Progenitor cell of endocrine pancreas (in vitro differentiated cells): ENCODE data around the gene USP10. TPM values are rescaled to one million over a fixed set of nuclear protein-coding genes. Genes with fewer than 3 reads are reported as not detected.
A peak's percentile ranks its signal among the peaks of the same experiment; 100 is the strongest.

Experiments
- DNase-seq: peaks from one replicate; pipeline ENCODE4 v3.0.0; 2021; ENCODE audit warnings: low spot score; ENCODE audit not compliant: unreplicated experiment
- H3K27ac Mint-ChIP-seq: 2 replicates; pipeline ENCODE4 v1.8.0; 2021; ENCODE audit warnings: mild to moderate bottlenecking, moderate library complexity, mixed read lengths
- H3K27me3 Mint-ChIP-seq: 2 replicates; pipeline ENCODE4 v1.8.0; 2021; ENCODE audit warnings: mixed read lengths
- H3K36me3 Mint-ChIP-seq: 2 replicates; pipeline ENCODE4 v1.8.0; 2022; ENCODE audit warnings: mixed read lengths; ENCODE audit not compliant: insufficient read depth
- H3K4me1 Mint-ChIP-seq: 2 replicates; pipeline ENCODE4 v1.8.0; 2021; ENCODE audit warnings: low read depth, mixed read lengths
- H3K4me3 Mint-ChIP-seq: 2 replicates; pipeline ENCODE4 v1.8.0; 2021; ENCODE audit warnings: low read depth, mild to moderate bottlenecking, moderate library complexity, mixed read lengths
- H3K9me3 Mint-ChIP-seq: 2 replicates; pipeline ENCODE4 v1.8.0; 2021; ENCODE audit warnings: low read depth, mixed read lengths
- CTCF ChIP-seq: fragments of 200-600 bp; sonication (generic); IDR thresholded peaks from one replicate; pipeline ENCODE4 v1.5.0; 2021; ENCODE audit warnings: antibody characterized with exemption, mild to moderate bottlenecking; ENCODE audit not compliant: unreplicated experiment
- total RNA-seq: library from RNA; stranded (reverse); gene quantifications from 2 replicates; pipeline ENCODE4 v1.2.1, GENCODE V29; 2021

USP10 gene
- total RNA-seq, 1 donor from 2014 or later: 139 TPM

- no peaks in the 10 kb centered on the region for H3K4me1 Mint-ChIP-seq
- TF ChIP-seq CTCF: no peak
- no peak for DNase-seq
- no peaks in the 10 kb centered on the region for H3K9me3 Mint-ChIP-seq
- peak overlapping the region; percentile 67 for H3K27ac Mint-ChIP-seq
- H3K36me3 Mint-ChIP-seq: no peaks in the 10 kb centered on the region
- H3K27me3 Mint-ChIP-seq: peaks cover 54% of the 10 kb centered on the region
- H3K4me3 Mint-ChIP-seq: no peak overlapping the region
These were observed 113.5 kb downstream of the USP10 start for GRCh38 chr16:84813141-84813934.

GRCh38 chr16:84815462-84815861 is 115.7 kb downstream of the USP10 start:
- Mint-ChIP-seq H3K27ac (no peak overlapping the region), H3K27me3 (peaks cover 73% of the 10 kb centered on the region), H3K36me3 (no peaks in the 10 kb centered on the region), H3K9me3 (no peaks in the 10 kb centered on the region), H3K4me1 (peaks cover 4% of the 10 kb centered on the region), H3K4me3 (no peak overlapping the region)
- no peak for DNase-seq
- TF ChIP-seq CTCF: no peak

GRCh38 chr16:84816023-84816422 is 116.2 kb downstream of the USP10 start:
- DNase-seq: no peak
- no peak overlapping the region for H3K4me3 Mint-ChIP-seq
- H3K4me1 Mint-ChIP-seq: peaks cover 4% of the 10 kb centered on the region
- H3K36me3 Mint-ChIP-seq: no peaks in the 10 kb centered on the region
- no peak for TF ChIP-seq CTCF
- no peaks in the 10 kb centered on the region for H3K9me3 Mint-ChIP-seq
- H3K27me3 Mint-ChIP-seq: peaks cover 76% of the 10 kb centered on the region
- H3K27ac Mint-ChIP-seq: no peak overlapping the region

- no peaks in the 10 kb centered on the region for H3K36me3 Mint-ChIP-seq
- peaks cover 4% of the 10 kb centered on the region for H3K4me1 Mint-ChIP-seq
- no peak for TF ChIP-seq CTCF
- H3K27ac Mint-ChIP-seq: no peak overlapping the region
- H3K9me3 Mint-ChIP-seq: no peaks in the 10 kb centered on the region
- H3K4me3 Mint-ChIP-seq: no peak overlapping the region
- peaks cover 79% of the 10 kb centered on the region for H3K27me3 Mint-ChIP-seq
- no peak for DNase-seq
These were observed 116.7 kb downstream of the USP10 start for GRCh38 chr16:84816485-84816884.

GRCh38 chr16:84817206-84817605 is 117.4 kb downstream of the USP10 start:
- peaks cover 82% of the 10 kb centered on the region for H3K27me3 Mint-ChIP-seq
- no peak overlapping the region for H3K4me3 Mint-ChIP-seq
- no peaks in the 10 kb centered on the region for H3K36me3 Mint-ChIP-seq
- no peak for TF ChIP-seq CTCF
- no peaks in the 10 kb centered on the region for H3K9me3 Mint-ChIP-seq
- H3K27ac Mint-ChIP-seq: no peak overlapping the region
- H3K4me1 Mint-ChIP-seq: peaks cover 4% of the 10 kb centered on the region
- DNase-seq: no peak
